Adipose tissue (tissue), 3 donors: Measurements from ENCODE around the gene SIRPB2. TPM values are rescaled to one million over a fixed set of nuclear protein-coding genes. Genes with fewer than 3 reads are reported as not detected.
"Not testable (repeated sequence)": the region's sequence is repeated elsewhere in the genome, so short reads cannot be mapped to it uniquely, and the experiment has no call there.

Experiments
- H3K27ac ChIP-seq: one replicate; pipeline ENCODE4 v1.5.1; 2013; ENCODE audit warnings: low read depth, low read length
- WGBS, 3 donors: extraction: QIAGEN DNeasy Blood & Tissue Kit; methylation state at CpG; one replicate each; pipeline ENCODE4 v1.1.7; 2013; 5-methylcytosine and 5-hydroxymethylcytosine counted together
- polyA plus RNA-seq, 3 donors: library from polyadenylated mRNA; stranded (reverse); fragments of 200-250 nt; gene quantifications; one replicate each; pipeline ENCODE4 v1.2.3, GENCODE V29; 2013
- donor health status: healthy with polysubstance abuse.
- donor health status: Bipolar disorder and iron deficiency.
- donor health status: healthy.

Gene SIRPB2
- polyA plus RNA-seq, 3 donors, result 0.75 to 6.1 (median 3.6) TPM

DNA sequence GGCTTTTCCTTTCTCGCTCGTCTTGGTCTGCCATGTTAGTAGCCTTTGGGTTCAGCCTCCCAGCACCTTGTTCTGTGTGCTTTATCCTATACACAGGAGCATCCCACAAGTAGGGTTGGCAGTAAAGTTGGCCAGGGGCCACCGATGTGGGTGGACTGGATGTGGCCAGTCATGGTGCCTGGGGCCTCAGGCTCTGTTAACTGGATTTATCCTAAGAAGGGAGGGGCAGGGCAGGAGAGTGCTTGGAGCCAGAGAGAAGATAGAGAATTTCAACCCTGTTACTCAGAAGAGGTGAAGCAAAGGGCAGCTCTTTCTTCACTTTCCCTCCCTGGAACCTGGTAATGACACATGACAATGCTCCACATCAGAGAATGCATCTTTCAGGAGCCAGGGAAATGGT is 14.1 kb upstream of the SIRPB2 start:
- WGBS, 3 donors, result 66 to 87% (median 72%) methylated on average over 3 of the region's 3 CpGs

DNA sequence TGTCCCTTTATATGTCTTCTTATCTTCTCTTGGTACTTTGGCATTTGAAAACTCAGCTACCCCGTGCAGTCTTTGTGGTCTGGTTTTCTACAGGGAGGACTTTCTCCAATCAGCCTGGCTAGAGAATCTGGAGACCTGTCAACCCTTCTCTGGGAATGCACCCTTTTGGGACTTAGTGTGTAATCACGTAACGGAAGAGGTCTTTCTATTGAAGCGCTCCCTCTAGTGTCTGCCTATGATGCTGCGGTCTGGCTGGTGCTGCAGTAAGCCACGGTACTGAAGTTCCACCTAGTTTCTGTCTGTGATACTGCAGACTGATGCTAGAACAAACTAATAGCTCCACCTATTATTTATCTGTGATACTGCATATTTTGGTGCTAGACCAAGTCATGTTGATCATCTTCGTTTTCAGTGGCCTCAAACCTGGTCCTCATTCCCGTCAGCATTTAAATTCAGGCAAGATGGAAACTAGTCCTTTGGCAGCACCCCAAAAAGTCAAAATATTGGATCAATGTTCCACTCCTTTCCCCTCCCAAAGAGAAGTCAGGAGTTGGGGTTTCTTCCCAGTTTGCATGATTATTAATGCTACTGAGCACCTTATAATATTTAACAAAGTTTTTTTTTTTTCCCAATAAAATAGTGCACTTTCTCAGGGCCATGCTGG is 12.5 kb upstream of the SIRPB2 start:
- 2 to 5% (median 2%) methylated on average over 8 of the region's 8 CpGs for WGBS, 3 donors
- H3K27ac ChIP-seq, result no peak overlapping the region

More for the DNA sequence above, 14.1 kb upstream of the SIRPB2 start:
- H3K27ac ChIP-seq, result no peak overlapping the region

DNA sequence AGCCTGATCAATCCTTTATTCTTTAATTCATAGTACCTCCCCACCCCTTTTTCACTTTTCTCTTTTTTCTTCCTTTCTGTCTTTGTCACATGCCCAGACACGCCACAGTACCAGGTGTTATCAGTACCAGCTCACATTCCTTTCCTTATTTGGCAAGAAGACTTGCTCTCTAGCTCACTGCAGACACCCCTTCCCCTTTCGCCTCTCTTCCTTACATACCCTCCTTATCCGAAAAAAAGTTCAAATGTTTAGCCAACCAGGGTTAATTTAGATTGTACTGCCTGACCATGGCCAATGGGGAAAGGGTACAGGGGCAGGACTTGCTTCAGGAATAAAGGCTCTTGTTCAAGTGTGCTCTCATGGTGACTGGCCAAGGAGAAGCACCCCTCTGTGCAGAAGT is 9.3 kb upstream of the SIRPB2 start:
- 35 to 47% (median 47%) methylated on average over 3 of the region's 3 CpGs for WGBS, 3 donors
- H3K27ac ChIP-seq, result no peak overlapping the region

DNA sequence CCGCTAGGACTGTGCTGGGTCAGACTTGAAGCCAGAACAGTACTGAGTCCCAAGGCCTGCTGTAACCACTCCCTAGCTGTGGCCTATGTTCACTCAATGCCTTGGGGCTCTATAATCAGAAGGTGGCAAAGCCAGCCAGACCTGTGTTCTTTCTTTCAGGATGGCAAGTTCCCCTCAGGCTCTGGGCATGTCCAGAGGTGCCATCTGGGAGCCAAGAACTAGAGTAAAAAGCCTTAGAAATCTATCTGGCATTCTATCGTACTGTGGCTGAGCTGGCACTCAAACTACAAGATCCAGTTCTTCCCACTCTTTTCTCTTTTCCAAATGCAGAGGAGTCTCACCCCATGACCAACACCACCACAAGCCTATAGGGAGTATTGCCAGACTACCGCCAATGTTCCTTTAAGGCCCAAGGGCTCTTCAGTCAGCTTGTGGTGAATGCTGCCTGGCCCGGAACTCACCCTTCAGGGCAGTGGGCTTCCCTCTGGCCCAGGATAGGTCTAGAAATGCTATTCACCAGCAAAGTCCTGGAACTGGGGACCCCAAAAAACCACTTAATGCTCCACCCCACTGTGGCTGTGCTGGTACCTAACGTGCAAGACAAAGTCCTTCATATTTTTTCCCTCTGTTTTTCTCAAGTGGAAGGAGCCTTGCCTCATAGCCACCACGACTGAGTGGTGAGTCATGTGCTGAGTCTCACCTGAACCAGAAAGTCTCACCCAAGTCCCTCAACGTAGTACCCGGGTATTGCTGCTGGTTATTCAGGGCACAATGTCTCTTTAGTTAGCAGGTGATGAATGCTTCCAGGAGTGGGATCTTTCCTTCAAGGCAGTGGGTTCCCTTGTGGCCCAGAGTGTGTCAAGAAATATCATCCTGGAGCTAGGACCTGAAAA is 8.6 kb upstream of the SIRPB2 start:
- WGBS, 3 donors, result 81 to 91% (median 85%) methylated on average over 8 of the region's 8 CpGs
- H3K27ac ChIP-seq, result no peak overlapping the region

DNA sequence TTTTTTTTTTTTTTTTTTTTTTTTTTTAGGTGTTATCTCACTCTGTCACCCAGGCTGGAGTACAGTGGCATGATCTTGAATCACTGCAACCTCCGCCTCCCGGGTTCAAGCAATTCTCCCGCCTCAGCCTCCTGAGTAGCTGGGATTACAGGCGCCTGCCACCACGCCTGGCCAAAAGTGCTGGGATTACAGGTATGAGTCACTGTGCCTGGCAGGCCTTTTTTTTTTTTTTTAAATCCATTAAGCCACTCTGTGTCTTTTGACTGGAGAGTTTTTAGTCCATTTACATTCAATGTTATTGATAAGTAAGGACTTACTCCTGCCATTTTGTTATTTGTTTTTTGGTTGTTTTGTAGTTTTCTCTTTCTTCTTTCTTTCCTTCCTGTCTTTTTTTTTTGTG is 6.2 kb upstream of the SIRPB2 start:
- H3K27ac ChIP-seq, result not testable (repeated sequence)
- 91 to 95% (median 94%) methylated on average over 5 of the region's 5 CpGs for WGBS, 3 donors

DNA sequence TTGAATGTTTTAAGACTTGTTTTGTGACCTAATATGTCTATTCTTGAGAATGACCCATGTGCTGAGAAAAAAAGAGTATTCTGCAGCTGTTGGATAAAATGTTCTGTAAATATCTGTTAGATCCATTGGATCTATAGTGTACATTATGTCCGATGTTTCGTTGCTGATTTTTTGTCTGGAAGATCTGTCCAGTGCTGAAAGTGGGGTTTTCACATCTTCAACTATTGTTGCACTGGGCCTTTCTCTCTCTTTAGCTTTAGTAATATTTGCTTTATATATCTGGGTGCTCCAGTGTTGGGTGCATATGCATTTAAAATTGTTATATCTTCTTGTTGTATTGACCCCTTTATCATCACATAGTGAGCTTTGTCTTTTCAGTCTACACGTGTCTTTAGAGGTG is 5.7 kb upstream of the SIRPB2 start:
- WGBS, 3 donors, result 54 to 94% (median 93%) methylated on average over 3 of the region's 3 CpGs
- H3K27ac ChIP-seq, result no peak overlapping the region

DNA sequence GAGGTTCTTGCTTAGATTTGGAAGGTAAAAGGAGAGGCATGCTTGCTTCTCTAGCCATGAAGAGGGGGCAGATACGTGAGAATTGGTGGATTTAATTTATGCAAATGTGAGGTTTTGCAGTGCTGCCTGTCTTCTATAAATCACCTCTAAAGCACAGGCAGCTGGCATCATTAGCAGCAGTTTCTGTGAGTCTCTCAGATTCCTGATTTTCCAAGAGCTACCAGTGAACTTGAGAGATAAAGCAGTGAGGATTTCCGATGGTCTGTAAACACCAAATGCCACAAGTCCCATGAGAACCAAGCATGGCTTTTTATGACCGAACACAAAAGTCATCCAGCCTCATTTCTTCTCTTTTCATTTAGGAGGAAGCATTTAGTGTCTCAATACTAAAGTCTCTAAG is 3.2 kb upstream of the SIRPB2 start:
- WGBS, 3 donors, result 19 to 42% (median 41%) methylated on average over 3 of the region's 3 CpGs
- H3K27ac ChIP-seq, result no peak overlapping the region

DNA sequence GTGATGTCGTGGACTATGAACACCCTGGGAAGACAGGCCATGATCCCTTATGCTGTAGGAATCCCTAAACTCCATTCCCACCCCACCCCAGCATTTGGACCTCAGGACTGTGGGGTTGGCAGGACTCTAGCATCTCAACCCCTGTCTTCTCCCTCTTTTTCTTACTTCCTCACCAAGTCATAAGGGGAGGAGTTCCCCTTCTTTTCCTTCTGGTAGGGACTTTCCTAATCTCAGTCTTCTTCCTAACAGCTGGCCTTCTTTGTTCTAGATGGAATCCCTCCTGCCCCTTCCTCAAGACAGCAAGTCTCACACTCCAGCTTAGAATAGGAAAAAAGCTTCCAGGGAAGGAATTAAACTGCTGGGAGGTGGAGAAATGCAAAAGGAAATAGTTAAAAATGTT is 2.3 kb upstream of the SIRPB2 start:
- H3K27ac ChIP-seq, result no peak overlapping the region
- WGBS, 3 donors, result 60 to 74% (median 65%) methylated on average over 1 of the region's 1 CpG

DNA sequence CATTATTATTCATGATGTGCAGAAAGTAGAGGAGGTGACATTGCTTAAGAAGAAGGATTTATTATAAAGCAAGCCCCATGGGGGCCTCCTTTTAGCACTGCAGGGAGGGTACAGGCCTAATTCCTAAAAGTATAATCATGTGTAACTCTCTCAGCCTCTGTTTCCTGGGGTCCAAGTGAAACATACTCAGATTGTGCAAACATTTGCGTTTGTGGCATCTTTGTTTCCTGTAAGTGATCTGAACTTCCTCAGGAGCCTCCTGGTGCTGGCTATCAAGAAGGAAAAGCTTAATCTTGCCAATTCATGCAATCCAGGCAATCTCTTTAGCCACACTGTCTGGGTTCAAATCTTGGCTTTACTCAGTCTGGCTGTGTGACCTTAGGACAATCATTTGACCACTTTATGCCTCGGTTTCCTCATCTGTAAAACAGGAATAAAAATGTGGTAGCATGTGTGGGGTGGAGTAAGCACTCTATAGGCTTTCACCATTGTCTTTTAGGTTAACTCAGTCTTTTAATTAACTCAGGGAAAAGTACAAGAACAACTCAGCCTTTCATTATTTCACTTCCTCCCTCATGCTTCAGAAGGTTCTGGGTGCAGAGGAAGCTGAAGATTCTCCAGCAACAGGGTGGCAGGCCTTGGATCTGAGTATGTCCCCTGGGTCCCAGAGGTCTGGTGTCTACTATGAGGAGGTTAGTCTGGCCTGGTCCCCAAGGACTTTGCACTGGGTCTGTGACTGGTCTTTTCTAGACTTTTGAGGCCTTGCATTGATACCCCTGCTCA is 831 bp upstream of the SIRPB2 start:
- WGBS, 3 donors, result 29 to 59% (median 34%) methylated on average over 2 of the region's 2 CpGs
- H3K27ac ChIP-seq, result no peak overlapping the region

DNA sequence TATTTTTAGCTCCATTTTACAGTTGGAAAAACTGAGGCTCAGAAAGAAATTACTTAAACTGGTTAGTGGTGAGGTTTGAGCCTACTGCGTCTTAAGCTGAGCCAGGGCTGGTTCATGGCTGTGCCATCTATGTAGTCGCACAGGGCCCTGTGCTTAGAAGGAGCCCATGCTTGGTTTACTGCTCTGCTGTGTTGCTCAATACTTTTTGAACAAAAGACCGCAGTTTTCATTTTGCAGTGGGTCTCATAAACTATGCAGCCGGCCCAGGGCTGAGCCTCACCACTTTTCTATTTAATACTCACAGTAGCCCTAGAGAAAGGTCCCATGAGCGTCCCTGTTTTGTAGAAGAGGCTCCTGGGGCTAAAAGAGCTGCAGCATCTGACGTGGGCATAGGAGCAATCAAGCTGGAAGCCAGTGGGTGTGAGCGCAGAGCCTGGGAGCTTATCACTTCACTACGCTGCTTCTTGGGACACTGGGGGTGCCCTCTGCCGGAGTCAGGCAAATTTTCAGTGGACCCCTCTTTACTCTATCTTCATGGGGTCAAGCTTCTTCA is 501 bp downstream of the SIRPB2 start:
- WGBS, 3 donors, result 52 to 66% (median 61%) methylated on average over 9 of the region's 9 CpGs
- H3K27ac ChIP-seq, result no peak overlapping the region

DNA sequence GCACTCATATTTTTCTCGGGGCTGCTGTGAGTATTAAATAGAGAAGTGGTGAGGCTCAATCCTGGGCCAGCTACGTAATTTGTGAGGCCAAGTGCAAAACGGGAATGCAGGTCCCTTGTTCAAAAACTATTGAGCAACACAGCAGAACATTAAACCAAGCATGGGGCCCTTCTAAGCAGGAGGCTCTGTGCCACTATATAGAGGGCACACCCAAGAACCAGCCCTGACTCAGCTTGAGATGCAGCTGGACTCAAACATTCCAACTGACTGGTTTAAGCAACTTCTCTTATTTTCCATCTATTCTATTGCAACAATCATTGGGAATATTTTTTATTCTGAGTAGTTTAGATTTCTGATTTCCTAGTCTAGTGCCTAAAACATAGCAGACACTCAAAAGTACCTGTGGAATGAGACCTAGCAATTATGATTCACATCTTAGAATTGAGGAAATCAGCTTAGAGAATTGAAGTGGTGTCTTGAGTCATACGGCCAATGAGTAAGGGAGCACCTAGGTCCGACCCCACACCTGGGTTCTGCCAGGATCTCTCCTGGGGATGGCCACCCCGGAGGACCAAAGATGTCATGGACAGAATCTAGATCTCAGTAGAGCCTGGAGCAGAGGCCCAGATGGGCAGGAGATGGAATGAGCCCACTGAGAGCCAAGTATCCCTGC is 1.3 kb downstream of the SIRPB2 start:
- WGBS, 3 donors, result 62 to 72% (median 62%) methylated on average over 6 of the region's 6 CpGs
- H3K27ac ChIP-seq, result peak overlapping the region; percentile 44

DNA sequence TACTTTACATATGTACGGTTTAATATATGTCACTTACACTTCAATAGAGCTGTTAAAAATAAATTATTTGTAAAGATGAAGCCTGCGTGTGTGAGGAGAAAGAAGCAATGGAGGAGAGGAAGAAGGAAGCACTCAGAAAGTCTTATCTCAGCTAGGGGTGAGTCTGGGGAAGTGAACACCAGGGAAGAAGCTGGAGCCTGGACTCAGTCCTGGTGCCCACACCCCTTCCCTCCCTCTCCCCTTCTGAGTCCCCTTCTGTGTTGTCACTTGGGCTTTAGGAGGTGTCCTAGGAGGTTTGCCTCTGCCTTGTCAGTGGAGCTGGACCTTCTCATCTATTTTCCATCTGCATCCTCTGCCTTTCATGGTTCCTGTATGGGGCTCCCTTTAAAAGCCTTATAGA is 1.9 kb downstream of the SIRPB2 start:
- WGBS, 3 donors, result 60 to 72% (median 62%) methylated on average over 2 of the region's 2 CpGs
- H3K27ac ChIP-seq, result no peak overlapping the region

DNA sequence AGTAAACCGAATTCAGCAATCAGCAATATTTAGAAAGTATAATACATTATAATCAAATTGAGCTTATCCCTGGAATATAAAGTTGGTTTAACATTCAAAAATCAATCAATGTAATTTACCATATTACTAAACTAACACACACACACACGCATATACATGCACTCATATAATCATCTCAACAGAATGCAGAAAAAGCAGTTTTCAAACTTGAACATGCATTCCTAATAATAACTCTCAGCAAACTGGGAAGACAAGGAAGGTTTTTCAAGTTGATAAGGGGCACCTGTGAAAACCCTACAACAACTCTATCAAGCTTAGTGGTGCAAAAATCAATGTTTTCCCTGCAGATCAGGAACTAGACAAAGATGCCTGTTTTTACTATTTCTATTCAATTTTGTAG is 4.7 kb downstream of the SIRPB2 start:
- H3K27ac ChIP-seq, result no peak overlapping the region
- WGBS, 3 donors, result 36 to 89% (median 87%) methylated on average over 2 of the region's 2 CpGs

DNA sequence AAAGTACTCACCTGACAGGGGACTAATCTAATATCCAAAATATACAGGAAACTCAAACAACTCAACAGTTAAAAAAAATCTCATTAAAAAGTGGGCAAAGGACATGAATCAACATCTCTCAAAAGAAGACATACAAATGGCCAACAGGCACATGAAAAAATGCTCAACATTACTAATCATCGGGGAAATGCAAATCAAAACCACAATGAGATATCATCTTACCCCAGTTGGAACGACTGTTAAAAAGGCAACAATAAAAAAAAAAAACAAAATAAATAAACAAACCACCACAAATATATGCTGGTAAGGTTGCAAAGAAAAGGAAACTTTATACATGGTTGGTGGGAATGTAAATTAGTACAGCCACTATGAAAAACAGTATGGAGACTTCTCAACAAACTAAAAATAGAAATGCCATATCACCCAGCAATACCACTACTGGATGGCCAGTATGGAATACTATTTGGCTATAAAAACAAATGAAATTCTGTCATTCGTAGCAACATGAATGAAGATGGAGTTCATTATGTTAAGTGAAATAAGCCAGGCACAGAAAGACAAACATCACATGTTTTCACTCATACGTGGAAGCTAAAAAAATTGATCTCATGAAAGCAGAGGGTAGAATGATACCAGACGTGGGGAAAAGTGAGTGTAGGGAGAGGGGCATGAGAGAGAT is 6.6 kb downstream of the SIRPB2 start:
- 51 to 67% (median 55%) methylated on average over 5 of the region's 5 CpGs for WGBS, 3 donors
- H3K27ac ChIP-seq, result no peak overlapping the region

DNA sequence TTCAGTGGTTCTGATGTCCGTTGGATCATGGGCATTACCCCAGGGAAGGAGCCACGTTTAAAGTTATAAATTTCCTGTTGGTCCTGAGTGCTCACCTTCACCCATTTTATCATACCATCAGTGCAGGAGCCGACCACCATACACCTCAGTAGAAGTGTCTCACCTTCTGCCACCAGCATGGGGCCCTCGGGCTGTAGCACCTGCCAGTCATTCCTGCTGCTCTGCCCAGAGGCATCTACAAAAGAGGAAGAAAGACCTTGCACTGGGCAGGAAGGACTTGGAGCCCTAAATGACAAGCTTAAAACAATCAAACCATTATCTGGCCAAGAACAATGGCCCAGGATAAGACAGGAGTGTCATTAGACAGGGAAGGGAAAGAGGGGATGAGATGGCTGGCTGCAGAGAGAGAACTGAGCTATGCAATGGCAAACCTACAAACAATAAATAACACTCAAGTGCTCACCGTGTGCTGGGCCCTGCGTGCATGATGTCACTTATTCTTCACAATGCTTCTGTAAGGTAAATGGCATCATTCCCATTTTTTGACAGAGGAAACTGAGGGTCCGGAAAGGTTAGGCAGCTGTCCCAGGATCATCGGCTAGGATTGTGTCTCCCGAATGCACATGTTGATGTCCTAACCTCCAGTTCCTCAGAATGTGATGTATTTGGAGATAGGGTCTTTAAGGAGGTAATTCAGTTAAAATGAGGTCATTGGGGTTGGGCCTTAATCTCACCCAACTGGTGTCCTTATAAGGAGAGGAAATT is 11.2 kb downstream of the SIRPB2 start:
- 73 to 77% (median 73%) methylated on average over 9 of the region's 9 CpGs for WGBS, 3 donors
- no peak overlapping the region for H3K27ac ChIP-seq

DNA sequence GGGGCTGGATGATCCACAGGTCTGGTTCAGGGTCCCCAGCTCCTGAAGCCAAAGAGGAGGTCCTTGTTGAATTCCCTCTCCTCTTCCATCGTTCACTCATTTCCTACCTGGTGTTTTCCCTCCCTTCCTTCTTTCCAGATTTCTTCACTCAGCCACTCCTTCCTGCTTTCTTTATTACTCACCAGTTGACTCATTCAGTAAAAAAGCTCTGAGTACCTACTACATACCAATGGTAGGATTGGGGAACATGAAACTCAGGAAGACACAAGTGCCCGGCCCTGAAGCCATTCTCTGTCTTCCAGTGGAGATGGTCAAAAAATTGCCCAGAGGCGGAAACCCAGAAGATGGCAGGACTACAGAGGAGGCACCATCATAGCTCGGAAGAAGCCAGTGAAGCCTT is 12.7 kb downstream of the SIRPB2 start:
- H3K27ac ChIP-seq, result no peak overlapping the region
- 76 to 83% (median 81%) methylated on average over 4 of the region's 4 CpGs for WGBS, 3 donors

DNA sequence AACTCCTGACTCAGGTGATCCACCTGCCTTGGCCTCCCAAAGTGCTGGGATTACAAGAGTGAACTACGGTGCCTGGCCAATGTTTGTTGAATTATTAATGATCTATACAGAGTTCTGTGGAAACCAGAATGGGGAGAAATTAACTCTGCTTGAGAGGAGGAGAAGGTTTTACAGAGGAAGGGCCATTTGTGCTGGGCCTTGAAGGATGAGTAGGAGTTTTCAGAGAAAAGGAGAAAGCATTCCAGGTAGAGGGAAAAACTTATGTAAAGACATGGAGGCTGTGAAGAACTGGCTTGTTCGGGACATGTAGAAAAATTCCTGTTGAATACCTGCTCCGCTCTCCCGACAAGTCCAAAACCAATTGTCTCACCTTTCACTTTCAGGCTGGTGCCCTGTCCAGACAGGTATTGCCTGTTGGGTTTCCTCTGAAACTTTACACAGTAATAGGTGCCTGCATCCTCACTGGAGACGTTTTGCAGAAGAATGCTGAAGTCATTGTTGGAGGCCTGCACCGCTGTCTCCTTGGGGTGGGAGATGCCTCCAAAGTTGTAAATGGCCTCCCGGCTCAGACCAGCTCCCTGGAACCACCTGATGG is 13.2 kb downstream of the SIRPB2 start:
- no peak overlapping the region for H3K27ac ChIP-seq
- WGBS, 3 donors, result 85 to 93% (median 90%) methylated on average over 7 of the region's 7 CpGs
